IMR-90 (cell line): ENCODE measurements around the gene ATP4B. TPM values are rescaled to one million over a fixed set of nuclear protein-coding genes. Genes with fewer than 3 reads are reported as not detected.

Source experiments
- ATAC-seq: fragments of 200-7000 bp; cut with Tn5 transposase; 2 replicates; pipeline ENCODE4 v1.9.1; 2020; ENCODE audit warnings: low read depth, mild to moderate bottlenecking, moderate library complexity
- BruUV-seq: library from RNA; stranded (reverse); fragments of 400-500 nt; replicated peaks from 2 replicates; lab custom pipeline; 2021; lab: Mats Ljungman, UMichigan
- CTCF ChIA-PET: fragments of 300-600 bp; formaldehyde crosslinking; extraction: SDS; loops from one replicate; lab custom pipeline; 2021; ENCODE audit warnings: antibody characterized with exemption; lab: Yijun Ruan, JAX
- POLR2A ChIA-PET: fragments of 300-600 bp; sonication (Branson Sonifier 250); formaldehyde crosslinking; loops from one replicate; lab custom pipeline; 2022; ENCODE audit warnings: antibody characterized with exemption; ENCODE audit not compliant: unreplicated experiment; lab: Charles Lee
- DNase-seq: peaks from one replicate; pipeline ENCODE4 v3.0.0; 2013
- H2AFZ ChIP-seq: replicated peaks from 2 replicates; pipeline ENCODE3; 2013; ENCODE audit warnings: low read length, mild to moderate bottlenecking; ENCODE audit not compliant: poor library complexity
- H2AK5ac ChIP-seq: 2 replicates; pipeline ENCODE4 v1.6.1; 2013; ENCODE audit warnings: low read depth, low read length, inconsistent platforms
- H2AK9ac ChIP-seq: replicated peaks from 2 replicates; pipeline ENCODE3; 2013; ENCODE audit warnings: mild to moderate bottlenecking, low read depth, low read length, moderate library complexity; ENCODE audit not compliant: poor library complexity
- H2BK120ac ChIP-seq: 2 replicates; pipeline ENCODE4 v1.6.1; 2013; ENCODE audit warnings: low read depth, low read length, inconsistent platforms
- H2BK15ac ChIP-seq: 3 replicates; pipeline ENCODE4 v1.6.1; 2013; ENCODE audit warnings: low read depth, low read length, inconsistent platforms
- H2BK20ac ChIP-seq: 2 replicates; pipeline ENCODE4 v1.6.1; 2013; ENCODE audit warnings: low read depth, mild to moderate bottlenecking, inconsistent platforms, low read length, moderate library complexity
- H2BK5ac ChIP-seq: 2 replicates; pipeline ENCODE4 v1.6.1; 2013; ENCODE audit warnings: mild to moderate bottlenecking, low read depth, low read length, inconsistent platforms; ENCODE audit not compliant: poor library complexity, severe bottlenecking
- H3K14ac ChIP-seq: replicated peaks from 2 replicates; pipeline ENCODE4 v1.6.1; 2013; ENCODE audit warnings: low read depth, low read length, inconsistent platforms
- H3K18ac ChIP-seq: 2 replicates; pipeline ENCODE4 v1.6.1; 2013; ENCODE audit warnings: low read depth, low read length, control low read depth
- H3K23ac ChIP-seq: 2 replicates; pipeline ENCODE4 v1.6.1; 2013; ENCODE audit warnings: low read depth, low read length, inconsistent platforms
- H3K27ac ChIP-seq: 2 replicates; pipeline ENCODE4 v1.5.1; 2013; ENCODE audit warnings: mild to moderate bottlenecking, control low read depth, low read length; ENCODE audit not compliant: insufficient read depth
- H3K27me3 ChIP-seq: 2 replicates; pipeline ENCODE4 v1.6.1; 2013; ENCODE audit warnings: low read length; ENCODE audit not compliant: control insufficient read depth, insufficient read depth
- H3K36me3 ChIP-seq: 2 replicates; pipeline ENCODE4 v1.6.1; 2013; ENCODE audit warnings: low read length, mixed read lengths; ENCODE audit not compliant: control insufficient read depth, insufficient read depth
- H3K4ac ChIP-seq: 2 replicates; pipeline ENCODE4 v1.6.1; 2013; ENCODE audit warnings: low read depth, low read length, inconsistent platforms
- H3K4me1 ChIP-seq: 2 replicates; pipeline ENCODE4 v1.6.1; 2013; ENCODE audit warnings: low read length, mixed read lengths; ENCODE audit not compliant: control insufficient read depth, insufficient read depth
- H3K4me2 ChIP-seq: 2 replicates; pipeline ENCODE4 v1.6.1; 2013; ENCODE audit warnings: low read depth, mild to moderate bottlenecking, control low read depth, low read length, moderate library complexity
- H3K4me3 ChIP-seq: 2 replicates; pipeline ENCODE4 v1.5.1; 2013; ENCODE audit warnings: low read depth, mild to moderate bottlenecking, control low read depth, low read length, moderate library complexity; ENCODE audit not compliant: insufficient read depth
- H3K56ac ChIP-seq: 2 replicates; pipeline ENCODE4 v1.6.1; 2013; ENCODE audit warnings: low read length, inconsistent platforms; ENCODE audit not compliant: insufficient read depth; ENCODE audit errors: extremely low read depth
- H3K79me1 ChIP-seq, 2 experiments: 2 replicates each; pipeline ENCODE4 v1.6.1; 2013; ENCODE audit warnings: low read length in 2 of 2, inconsistent platforms in 1 of 2, low read depth in 1 of 2
- H3K9ac ChIP-seq: 2 replicates; pipeline ENCODE4 v1.6.1; 2013; ENCODE audit warnings: low read depth, low read length, control low read depth
- H3K9me1 ChIP-seq: 2 replicates; pipeline ENCODE4 v1.6.1; 2013; ENCODE audit warnings: low read length, inconsistent platforms; ENCODE audit not compliant: insufficient read depth
- H3K9me3 ChIP-seq: 2 replicates; pipeline ENCODE4 v1.6.1; 2013; ENCODE audit warnings: low read length; ENCODE audit not compliant: control insufficient read depth, insufficient read depth
- H4K20me1 ChIP-seq: 2 replicates; pipeline ENCODE4 v1.6.1; 2013; ENCODE audit warnings: low read length, inconsistent platforms; ENCODE audit not compliant: insufficient read depth
- H4K5ac ChIP-seq: 2 replicates; pipeline ENCODE4 v1.6.1; 2013; ENCODE audit warnings: mild to moderate bottlenecking, low read depth, low read length, control low read depth
- H4K8ac ChIP-seq, 2 experiments: 2 replicates each; pipeline ENCODE4 v1.6.1; 2013; ENCODE audit warnings: low read depth in 2 of 2, low read length in 2 of 2, control low read depth in 1 of 2, inconsistent platforms in 1 of 2
- H4K91ac ChIP-seq: 2 replicates; pipeline ENCODE4 v1.6.1; 2013; ENCODE audit warnings: low read depth, low read length, inconsistent platforms; ENCODE audit not compliant: insufficient read depth
- BHLHE40 ChIP-seq: fragments of 150-350 bp; IDR thresholded peaks from 2 replicates; pipeline ENCODE4 v1.6.1; 2016; ENCODE audit warnings: mild to moderate bottlenecking, low read depth, low read length
- CEBPB ChIP-seq: IDR thresholded peaks from 2 replicates; pipeline ENCODE4 v1.6.1; 2012; ENCODE audit warnings: low read depth, low read length, improper control_type of control experiment
- CHD1 ChIP-seq: IDR thresholded peaks from 2 replicates; pipeline ENCODE4 v1.6.1; 2012; ENCODE audit warnings: low read depth, low read length, improper control_type of control experiment
- CTCF ChIP-seq: conservative IDR thresholded peaks from 2 replicates; pipeline ENCODE4 v1.5.1; 2012; ENCODE audit warnings: mild to moderate bottlenecking, low read depth, low read length, improper control_type of control experiment
- FOS ChIP-seq: fragments of 150-350 bp; IDR thresholded peaks from 2 replicates; pipeline ENCODE4 v1.6.1; 2016; ENCODE audit warnings: low read depth, low read length
- MAFK ChIP-seq: IDR thresholded peaks from 2 replicates; pipeline ENCODE4 v1.6.1; 2012; ENCODE audit warnings: low read depth, low read length, improper control_type of control experiment
- MXI1 ChIP-seq: IDR thresholded peaks from 2 replicates; pipeline ENCODE4 v1.6.1; 2012; ENCODE audit warnings: low read depth, mild to moderate bottlenecking, low read length, moderate library complexity, borderline replicate concordance
- NFE2L2 ChIP-seq: fragments of 150-350 bp; IDR thresholded peaks from 2 replicates; pipeline ENCODE4 v1.6.1; 2016; ENCODE audit warnings: low read depth, mild to moderate bottlenecking, low read length
- POLR2A ChIP-seq: IDR thresholded peaks from 2 replicates; pipeline ENCODE4 v1.6.1; 2012; ENCODE audit warnings: mild to moderate bottlenecking, low read depth, low read length
- RAD21 ChIP-seq: IDR thresholded peaks from 2 replicates; pipeline ENCODE4 v1.6.1; 2012; ENCODE audit warnings: low read length, improper control_type of control experiment
- RCOR1 ChIP-seq: IDR thresholded peaks from 2 replicates; pipeline ENCODE4 v1.6.1; 2012; ENCODE audit warnings: mild to moderate bottlenecking, low read length, improper control_type of control experiment; ENCODE audit not compliant: insufficient replicate concordance
- SMC3 ChIP-seq: fragments of 150-350 bp; IDR thresholded peaks from 2 replicates; pipeline ENCODE4 v1.6.1; 2016; ENCODE audit warnings: low read depth, mild to moderate bottlenecking, antibody characterized with exemption, low read length, moderate library complexity
- USF2 ChIP-seq: fragments of 150-350 bp; IDR thresholded peaks from 2 replicates; pipeline ENCODE4 v1.6.1; 2017; ENCODE audit warnings: mild to moderate bottlenecking, antibody characterized with exemption, low read length, low read depth
- WGBS, 2 experiments: methylation state at CpG; one replicate each; pipeline versions ENCODE4 v1.1.5 to v1.1.7; 2013; ENCODE audit warnings: missing lambda C conversion rate in 2 of 2; ENCODE audit not compliant: insufficient read length in 1 of 2; ENCODE audit errors: extremely low coverage in 2 of 2; 5-methylcytosine and 5-hydroxymethylcytosine counted together
- dilution Hi-C: fragments of 300-500 bp; cut with HindIII; formaldehyde crosslinking; loops from one replicate; pipeline ENCODE4 v1.14.3; 2018; ENCODE audit warnings: low sequenced_read_pairs; ENCODE audit not compliant: unreplicated experiment
- in situ Hi-C: fragments of 300-500 bp; cut with MboI; formaldehyde crosslinking; loops from 3 replicates; pipeline ENCODE4 v1.14.3; 2019; ENCODE audit warnings: low sequenced_read_pairs, inconsistent platforms, mixed read lengths
- intact Hi-C: fragments of 100-400 bp; cut with micrococcal nuclease; formaldehyde crosslinking; loops from 2 replicates; pipeline ENCODE4 v1.10.0; 2022
- polyA plus RNA-seq, 3 experiments: library from polyadenylated mRNA; depleted of rRNA; stranded (reverse); fragments of >200 nt; gene quantifications; 2 replicates each; pipeline ENCODE4 v1.2.3, GENCODE V29; 2012; ENCODE audit warnings: low replicate concordance in 1 of 3
- total RNA-seq: library from RNA; depleted of rRNA; stranded (reverse); fragments of >200 nt; gene quantifications from 2 replicates; pipeline ENCODE4 v1.2.3, GENCODE V29; 2012

The ATP4B gene
- total and polyA plus RNA-seq, 2 of the 4 experiments (the other 2 are of a cell fraction): not detected

- H3K14ac ChIP-seq: no peak overlapping the region
- in situ Hi-C loops (no loop called here), intact Hi-C loops (no loop called here), dilution Hi-C loops (no loop called here)
- H4K5ac ChIP-seq: no peak overlapping the region
- H2BK20ac ChIP-seq: no peak overlapping the region
- no peak overlapping the region for H3K4me3 ChIP-seq
- no peaks in the 10 kb centered on the region for H3K27me3 ChIP-seq
- H3K9ac ChIP-seq: no peak overlapping the region
- H2BK15ac ChIP-seq: no peak overlapping the region
- H3K23ac ChIP-seq: no peak overlapping the region
- no peak overlapping the region for H3K4me2 ChIP-seq
- H4K91ac ChIP-seq: no peak overlapping the region
- POLR2A ChIA-PET: no interaction called here
- no peaks in the 10 kb centered on the region for H3K9me3 ChIP-seq
- no peak for ATAC-seq
- H4K8ac ChIP-seq: no peak overlapping the region
- no peak for DNase-seq
- H2BK5ac ChIP-seq: no peak overlapping the region
- TF ChIP-seq SMC3: no peak
- TF ChIP-seq RCOR1: no peak
- TF ChIP-seq BHLHE40: no peak
- no peak for TF ChIP-seq CEBPB
- no peak for TF ChIP-seq RAD21
- no peak for TF ChIP-seq CTCF
- no peak for TF ChIP-seq MAFK
- TF ChIP-seq CHD1: no peak
- no peak for TF ChIP-seq POLR2A
- no peak for TF ChIP-seq USF2
- no peak for TF ChIP-seq MXI1
- TF ChIP-seq FOS: no peak
- no peak for TF ChIP-seq NFE2L2
- no peak overlapping the region for H3K4ac ChIP-seq
- BruUV-seq: no TSS peak
- 100% methylated on average over 8 of the region's 11 CpGs; no CpG with 5 or more reads in 1 of the 2 experiments for WGBS, 2 experiments
- peaks cover 31 to 85% of the 10 kb centered on the region in 2 experiments for H3K79me1 ChIP-seq
- no peak overlapping the region for H2BK120ac ChIP-seq
- no peak overlapping the region for H3K56ac ChIP-seq
- peaks cover 39% of the 10 kb centered on the region for H4K20me1 ChIP-seq
- no peak overlapping the region for H3K18ac ChIP-seq
- H3K36me3 ChIP-seq: peaks cover 49% of the 10 kb centered on the region
- peaks cover 13% of the 10 kb centered on the region for H3K4me1 ChIP-seq
- CTCF ChIA-PET: no interaction called here
- H2AFZ ChIP-seq: no peak overlapping the region
- H3K27ac ChIP-seq: no peak overlapping the region
- H2AK5ac ChIP-seq: no peak overlapping the region
- peaks cover 21% of the 10 kb centered on the region for H3K9me1 ChIP-seq
- H2AK9ac ChIP-seq: no peak overlapping the region
These were observed 27.7 kb downstream of the ATP4B start for GRCh38 chr13:113630296-113630695.
